Activated T-helper 17 cell treated with anti-CD3 and anti-CD28 coated beads, Interleukin-2, amount 50 U/mL, for 72 hours (primary cell): Measurements from ENCODE around the gene ZNF326. TPM values are rescaled to one million over a fixed set of nuclear protein-coding genes. Genes with fewer than 3 reads are reported as not detected.
A peak's percentile ranks its signal among the peaks of the same experiment; 100 is the strongest.

ENCODE experiments used
- ATAC-seq: fragments of 150-1000 bp; cut with Tn5 transposase; replicated peaks from 2 replicates; pipeline ENCODE4 v1.10.0; 2021; ENCODE audit warnings: mild to moderate bottlenecking, moderate library complexity
- H3K27ac Mint-ChIP-seq: one replicate; pipeline ENCODE4 v1.8.0; 2022; ENCODE audit warnings: mixed read lengths
- H3K27me3 Mint-ChIP-seq: one replicate; pipeline ENCODE4 v1.8.0; 2022; ENCODE audit warnings: mixed read lengths
- H3K36me3 Mint-ChIP-seq: one replicate; pipeline ENCODE4 v1.8.0; 2022; ENCODE audit warnings: low read depth, mild to moderate bottlenecking, mixed read lengths
- H3K4me1 Mint-ChIP-seq: one replicate; pipeline ENCODE4 v1.8.0; 2022; ENCODE audit warnings: mixed read lengths
- H3K4me3 Mint-ChIP-seq: one replicate; pipeline ENCODE4 v1.8.0; 2022; ENCODE audit warnings: mild to moderate bottlenecking, mixed read lengths
- H3K9me3 Mint-ChIP-seq: one replicate; pipeline ENCODE4 v1.8.0; 2022; ENCODE audit warnings: mixed read lengths
- total RNA-seq, 2 donors: library from RNA; stranded (reverse); gene quantifications; one replicate each; pipeline ENCODE4 v1.2.3, GENCODE V29; 2022

ZNF326 gene, protein sequence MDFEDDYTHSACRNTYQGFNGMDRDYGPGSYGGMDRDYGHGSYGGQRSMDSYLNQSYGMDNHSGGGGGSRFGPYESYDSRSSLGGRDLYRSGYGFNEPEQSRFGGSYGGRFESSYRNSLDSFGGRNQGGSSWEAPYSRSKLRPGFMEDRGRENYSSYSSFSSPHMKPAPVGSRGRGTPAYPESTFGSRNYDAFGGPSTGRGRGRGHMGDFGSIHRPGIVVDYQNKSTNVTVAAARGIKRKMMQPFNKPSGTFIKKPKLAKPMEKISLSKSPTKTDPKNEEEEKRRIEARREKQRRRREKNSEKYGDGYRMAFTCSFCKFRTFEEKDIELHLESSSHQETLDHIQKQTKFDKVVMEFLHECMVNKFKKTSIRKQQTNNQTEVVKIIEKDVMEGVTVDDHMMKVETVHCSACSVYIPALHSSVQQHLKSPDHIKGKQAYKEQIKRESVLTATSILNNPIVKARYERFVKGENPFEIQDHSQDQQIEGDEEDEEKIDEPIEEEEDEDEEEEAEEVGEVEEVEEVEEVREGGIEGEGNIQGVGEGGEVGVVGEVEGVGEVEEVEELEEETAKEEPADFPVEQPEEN
- total RNA-seq, result 10 to 100 TPM; 18.4 to 20.9 TPM

DNA sequence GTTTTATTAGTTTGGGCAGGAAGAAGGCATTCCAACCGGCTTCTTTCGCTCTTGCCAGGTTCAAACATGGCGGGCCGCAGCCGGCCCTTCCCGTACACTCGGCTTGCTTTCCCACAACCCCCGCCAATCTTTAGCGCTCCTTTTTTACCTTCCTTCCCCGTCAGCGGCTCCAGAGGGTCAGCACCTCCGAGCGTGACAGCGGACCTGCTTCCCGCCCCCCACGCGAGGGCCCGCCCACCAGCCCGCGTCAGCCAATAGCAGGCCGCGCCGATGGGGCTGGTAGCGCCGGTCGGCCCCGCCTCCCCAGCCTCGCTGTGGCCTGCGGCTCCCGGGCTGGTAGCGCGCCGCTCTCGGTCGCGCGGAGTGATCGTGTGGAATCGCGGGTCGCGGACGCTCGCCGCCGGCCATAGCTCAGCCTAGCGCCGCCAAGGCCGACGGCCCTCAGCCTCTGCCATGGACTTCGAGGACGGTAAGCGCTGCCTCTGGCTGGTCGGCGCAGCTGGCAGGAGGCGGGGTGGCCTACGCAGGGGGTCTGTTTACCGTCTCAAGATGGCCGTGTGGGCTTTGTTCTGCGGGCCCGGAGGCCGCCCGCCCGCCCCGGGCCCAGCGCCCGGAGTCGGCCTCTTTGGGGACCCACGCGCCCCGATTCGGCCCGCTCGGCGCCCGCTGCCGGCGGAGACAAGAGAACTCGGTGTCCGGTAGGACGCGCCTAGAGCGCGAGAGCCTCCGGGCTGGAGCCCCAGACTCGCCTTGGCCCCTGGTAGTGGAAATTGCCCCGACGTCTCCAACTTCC is at the start of gene ZNF326:
TSS of gene ZNF326 (plus strand) at position 306 of the 793 bp plus-strand sequence. CDS start at position 454, 148 bp downstream.
- Mint-ChIP-seq H3K4me1 (peaks cover 15% of the 10 kb centered on the region), H3K36me3 (peaks cover 35% of the 10 kb centered on the region)

DNA sequence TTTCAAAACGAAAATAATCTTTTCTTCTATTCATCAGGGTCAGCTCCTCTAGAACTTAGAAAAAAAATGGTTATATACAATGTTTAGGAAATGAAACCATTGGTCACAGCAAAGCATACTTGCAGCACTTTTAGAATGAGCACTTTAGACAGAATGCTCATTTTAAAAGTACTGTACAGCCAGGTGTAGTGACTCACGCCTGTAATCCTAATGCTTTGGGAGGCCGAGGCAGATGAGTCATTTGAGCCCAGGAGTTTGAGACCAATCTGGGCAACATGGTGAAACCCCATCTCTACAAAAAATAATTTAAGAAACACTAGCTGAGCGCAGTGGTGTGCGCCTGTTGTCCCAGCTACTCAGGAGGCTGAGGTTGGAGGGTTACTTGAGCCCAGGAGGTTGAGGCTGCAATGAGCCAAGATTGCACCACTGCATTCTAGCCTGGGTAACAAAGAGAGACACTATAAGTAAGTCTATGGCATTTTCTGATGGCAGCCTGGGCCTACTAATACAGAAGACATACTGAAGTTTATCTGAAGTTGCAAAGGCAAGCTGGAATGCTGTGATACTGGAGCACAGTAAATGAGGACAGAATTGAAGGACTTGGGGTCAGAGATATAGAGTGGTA is 48.9 kb upstream of the ZNF326 start:
- Mint-ChIP-seq H3K36me3 (no peaks in the 10 kb centered on the region), H3K9me3 (no peaks in the 10 kb centered on the region), H3K27ac (peak overlapping the region; percentile 16), H3K4me1 (peaks cover 5% of the 10 kb centered on the region), H3K4me3 (no peak overlapping the region), H3K27me3 (no peaks in the 10 kb centered on the region)
- peak; percentile 96 for ATAC-seq

More for the DNA sequence above, at the start of gene ZNF326:
- no peaks in the 10 kb centered on the region for H3K9me3 Mint-ChIP-seq
- peak; percentile 96 for ATAC-seq
- peak within 1 kb of the TSS; percentile 96 for H3K4me3 Mint-ChIP-seq
- no peaks in the 10 kb centered on the region for H3K27me3 Mint-ChIP-seq
- peak within 1 kb of the TSS; percentile 95 for H3K27ac Mint-ChIP-seq

DNA sequence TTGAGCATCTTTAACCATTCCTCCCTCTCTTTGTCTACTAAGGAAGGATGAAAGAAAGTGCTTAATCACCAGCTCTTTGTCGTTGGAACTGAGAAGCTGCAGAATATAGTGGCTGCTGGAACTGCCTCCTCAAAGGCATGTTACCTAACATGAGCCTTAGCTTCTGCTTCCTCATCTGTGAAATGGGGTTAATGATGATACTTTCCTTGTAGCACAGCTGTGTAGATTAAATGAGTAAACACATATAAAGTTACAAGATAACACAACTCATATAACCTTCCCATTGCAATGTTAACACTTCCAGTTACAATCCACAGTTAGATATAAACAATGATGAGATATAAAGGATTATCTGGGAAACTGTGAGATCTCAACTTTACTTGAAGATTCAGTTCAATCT is 48.4 kb upstream of the ZNF326 start:
- Mint-ChIP-seq H3K36me3 (no peaks in the 10 kb centered on the region), H3K27ac (no peak overlapping the region), H3K4me1 (peaks cover 5% of the 10 kb centered on the region), H3K9me3 (no peaks in the 10 kb centered on the region), H3K4me3 (no peak overlapping the region), H3K27me3 (no peaks in the 10 kb centered on the region)
- ATAC-seq, result no peak

DNA sequence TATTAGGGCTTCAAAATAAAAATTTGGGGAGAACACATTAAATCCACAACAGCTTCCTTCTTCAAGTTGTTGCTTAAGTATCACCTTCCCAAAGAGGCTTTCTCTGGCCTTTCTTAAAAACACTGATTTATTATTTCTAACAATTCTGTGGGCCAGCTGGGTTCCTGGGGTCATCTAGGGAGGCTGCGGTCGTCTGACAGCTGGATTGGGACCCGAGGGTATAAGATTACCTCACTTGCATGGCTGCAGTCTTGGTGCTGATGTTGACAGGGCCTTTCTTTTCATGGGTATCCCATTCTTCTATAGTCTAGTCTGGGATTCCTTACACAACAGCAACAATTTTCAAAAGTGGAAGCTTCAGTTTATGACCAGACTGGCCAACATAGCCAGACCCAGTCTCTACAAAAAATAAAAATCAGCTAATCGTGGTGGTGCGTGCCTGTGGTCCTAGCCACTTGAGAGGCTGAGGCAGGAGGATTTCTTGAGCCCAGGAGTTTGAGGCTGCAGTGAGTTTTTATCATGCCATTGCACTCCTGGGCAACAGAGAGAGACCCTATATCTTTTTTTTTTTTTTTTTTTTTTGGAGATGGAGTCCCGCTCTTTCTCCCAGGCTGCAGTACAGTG is 46.1 kb upstream of the ZNF326 start:
- peaks cover 5% of the 10 kb centered on the region for H3K4me1 Mint-ChIP-seq
- ATAC-seq, result no peak
- H3K9me3 Mint-ChIP-seq, result no peaks in the 10 kb centered on the region
- no peaks in the 10 kb centered on the region for H3K27me3 Mint-ChIP-seq
- H3K36me3 Mint-ChIP-seq, result no peaks in the 10 kb centered on the region
- H3K27ac Mint-ChIP-seq, result no peak overlapping the region
- no peak overlapping the region for H3K4me3 Mint-ChIP-seq

DNA sequence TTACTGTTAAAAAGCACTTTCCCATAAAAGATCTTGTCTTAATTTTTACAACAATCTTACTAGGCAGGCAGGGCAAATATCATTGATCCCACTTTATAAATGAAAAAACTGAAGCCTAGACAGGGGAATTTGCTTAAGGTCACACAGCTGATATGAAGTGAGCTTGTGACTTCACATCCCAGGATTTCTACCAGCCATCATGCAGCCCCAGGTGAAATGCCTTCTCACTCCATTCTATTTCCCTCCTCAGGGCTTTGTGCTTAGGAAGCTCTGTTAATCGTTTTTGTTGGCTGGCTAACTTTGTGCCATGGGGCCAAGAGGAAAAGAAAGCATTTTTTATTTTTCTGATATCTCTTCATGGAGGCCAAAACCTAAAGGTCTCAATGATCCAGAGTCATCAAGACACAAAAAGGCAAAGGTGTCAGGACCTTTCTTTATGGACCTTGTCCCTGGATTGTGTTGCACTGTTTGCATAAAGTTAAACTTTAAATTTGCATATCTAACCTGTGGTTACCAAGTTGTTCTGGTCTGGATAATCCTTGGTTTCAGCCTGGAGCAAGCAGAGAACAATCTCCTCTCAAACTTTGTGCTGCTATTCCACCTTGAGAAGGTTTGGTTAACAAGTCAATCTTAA is 44.8 kb upstream of the ZNF326 start:
- no peak overlapping the region for H3K4me3 Mint-ChIP-seq
- no peaks in the 10 kb centered on the region for H3K9me3 Mint-ChIP-seq
- no peaks in the 10 kb centered on the region for H3K27me3 Mint-ChIP-seq
- peaks cover 5% of the 10 kb centered on the region for H3K4me1 Mint-ChIP-seq
- H3K27ac Mint-ChIP-seq, result no peak overlapping the region
- no peaks in the 10 kb centered on the region for H3K36me3 Mint-ChIP-seq
- ATAC-seq, result no peak

DNA sequence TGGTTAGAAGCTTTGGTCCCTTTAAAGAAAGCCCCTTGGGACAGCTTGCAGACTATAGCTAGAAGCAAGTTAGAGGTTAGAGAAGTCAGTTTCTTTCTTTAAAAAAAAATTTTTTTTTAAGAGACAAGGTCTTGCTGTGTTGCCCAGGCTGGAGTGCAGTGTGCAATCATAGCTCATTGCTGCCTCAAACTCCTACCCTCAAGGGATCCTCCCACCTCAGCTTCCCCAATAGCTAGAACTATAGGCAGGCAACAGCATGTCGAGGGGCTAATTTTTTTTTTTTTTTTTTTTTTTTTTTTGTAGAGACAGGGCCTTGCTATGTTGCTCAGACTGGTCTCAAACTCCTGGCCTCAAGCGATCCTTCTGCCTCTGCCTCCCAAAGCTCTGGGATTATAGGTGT is 44.2 kb upstream of the ZNF326 start:
- Mint-ChIP-seq H3K36me3 (no peaks in the 10 kb centered on the region), H3K4me1 (peaks cover 5% of the 10 kb centered on the region), H3K27ac (no peak overlapping the region), H3K9me3 (no peaks in the 10 kb centered on the region), H3K4me3 (no peak overlapping the region), H3K27me3 (no peaks in the 10 kb centered on the region)
- no peak for ATAC-seq

DNA sequence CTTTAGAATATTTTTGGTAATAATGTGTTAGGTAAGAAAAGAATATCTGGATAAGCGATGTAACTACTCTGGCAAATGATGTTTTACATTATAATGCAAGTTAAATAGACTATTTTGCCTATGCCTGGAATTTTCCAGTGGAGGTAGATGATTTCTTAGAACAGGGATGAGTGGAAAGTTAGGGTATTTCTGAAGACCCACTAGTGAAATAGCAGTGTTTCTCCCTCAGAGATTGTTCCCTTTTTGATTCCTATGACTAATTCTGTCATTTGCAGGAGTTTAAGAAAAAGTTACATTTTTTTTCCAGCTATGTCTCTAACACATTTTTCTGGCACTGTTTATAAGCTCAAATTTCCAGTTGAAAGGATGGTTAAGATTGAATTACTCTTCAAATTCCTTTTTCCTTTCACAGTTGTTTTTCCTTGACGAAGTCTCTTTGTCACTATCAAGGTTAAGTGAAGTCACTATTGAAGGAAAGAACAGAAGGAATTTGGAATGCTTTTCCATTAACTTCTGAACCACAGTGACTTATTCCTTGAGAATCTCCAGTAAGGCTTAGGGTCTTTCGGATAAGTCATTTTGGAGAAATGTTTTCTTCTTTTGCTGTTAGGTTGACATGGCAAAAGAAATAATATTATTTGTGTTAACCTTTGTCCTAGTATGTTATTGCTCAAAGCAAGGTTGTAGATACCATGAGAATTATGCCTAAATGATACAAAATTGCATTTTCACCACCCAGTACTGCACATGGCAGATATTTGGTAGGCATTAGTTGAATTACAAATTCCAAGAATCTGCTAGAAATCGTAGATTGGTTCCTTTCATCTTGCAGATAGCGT is 42.9 kb upstream of the ZNF326 start:
- H3K27me3 Mint-ChIP-seq, result peaks cover under 1% of the 10 kb centered on the region
- H3K9me3 Mint-ChIP-seq, result no peaks in the 10 kb centered on the region
- H3K4me1 Mint-ChIP-seq, result peaks cover 5% of the 10 kb centered on the region

DNA sequence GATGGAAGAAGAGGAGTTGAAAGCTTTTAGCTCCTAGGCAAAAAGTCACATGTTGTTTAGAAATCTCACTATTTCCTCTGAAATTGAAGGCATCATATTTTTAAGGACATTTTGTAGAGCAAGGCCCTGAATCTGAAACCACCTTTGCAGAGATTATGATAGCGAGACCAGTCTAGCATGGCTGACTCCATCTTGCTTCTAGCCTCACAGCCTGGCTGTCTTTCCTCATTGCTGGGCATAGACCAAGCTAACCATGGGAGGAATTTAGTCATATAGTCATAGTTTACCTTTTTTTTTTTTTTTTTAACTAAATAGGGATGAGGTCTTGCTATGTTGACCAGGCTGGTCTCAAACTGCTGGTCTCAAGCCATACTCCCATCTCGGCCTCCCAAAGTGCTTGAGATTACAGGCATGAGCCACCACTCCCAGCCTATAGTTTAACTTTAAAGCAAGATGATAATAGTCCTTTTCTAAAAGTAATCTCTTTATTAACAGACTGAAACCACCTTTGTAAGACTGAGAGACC is 42.2 kb upstream of the ZNF326 start:
- no peak overlapping the region for H3K27ac Mint-ChIP-seq
- no peaks in the 10 kb centered on the region for H3K9me3 Mint-ChIP-seq
- peak overlapping the region; percentile 15 for H3K4me3 Mint-ChIP-seq
- H3K27me3 Mint-ChIP-seq, result peaks cover 4% of the 10 kb centered on the region
- peak; percentile 39 for ATAC-seq
- H3K36me3 Mint-ChIP-seq, result no peaks in the 10 kb centered on the region
- H3K4me1 Mint-ChIP-seq, result peaks cover 10% of the 10 kb centered on the region

More for the DNA sequence above, 42.9 kb upstream of the ZNF326 start:
- no peak for ATAC-seq
- no peaks in the 10 kb centered on the region for H3K36me3 Mint-ChIP-seq
- no peak overlapping the region for H3K27ac Mint-ChIP-seq
- H3K4me3 Mint-ChIP-seq, result no peak overlapping the region

DNA sequence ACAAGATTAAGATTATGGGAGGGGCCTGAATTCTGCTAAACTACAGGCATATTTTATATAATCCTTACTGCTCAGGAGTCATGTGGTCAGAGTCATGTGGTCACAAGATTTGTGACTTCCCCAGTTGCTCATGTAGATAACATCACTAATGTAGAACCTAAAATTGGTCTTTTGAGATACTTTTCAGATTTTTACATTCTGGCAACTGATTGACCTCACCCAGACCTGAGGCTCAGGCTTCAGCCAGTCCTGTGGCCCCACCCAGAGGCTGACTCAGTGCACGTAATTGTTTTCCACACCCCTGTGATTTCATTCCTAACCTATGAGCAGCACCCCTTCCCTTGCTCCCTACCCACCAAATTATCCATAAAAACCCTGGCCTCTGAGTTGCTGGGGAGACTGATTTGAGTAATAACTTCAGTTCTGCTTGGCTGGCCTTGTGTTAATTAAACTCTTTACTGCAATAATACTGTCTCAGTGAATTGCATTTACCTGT is 41.7 kb upstream of the ZNF326 start:
- H3K9me3 Mint-ChIP-seq, result no peaks in the 10 kb centered on the region
- H3K4me1 Mint-ChIP-seq, result peaks cover 10% of the 10 kb centered on the region
- peak overlapping the region; percentile 15 for H3K4me3 Mint-ChIP-seq
- peak; percentile 88 for ATAC-seq
- H3K27ac Mint-ChIP-seq, result no peak overlapping the region
- no peaks in the 10 kb centered on the region for H3K36me3 Mint-ChIP-seq
- H3K27me3 Mint-ChIP-seq, result peaks cover 4% of the 10 kb centered on the region

DNA sequence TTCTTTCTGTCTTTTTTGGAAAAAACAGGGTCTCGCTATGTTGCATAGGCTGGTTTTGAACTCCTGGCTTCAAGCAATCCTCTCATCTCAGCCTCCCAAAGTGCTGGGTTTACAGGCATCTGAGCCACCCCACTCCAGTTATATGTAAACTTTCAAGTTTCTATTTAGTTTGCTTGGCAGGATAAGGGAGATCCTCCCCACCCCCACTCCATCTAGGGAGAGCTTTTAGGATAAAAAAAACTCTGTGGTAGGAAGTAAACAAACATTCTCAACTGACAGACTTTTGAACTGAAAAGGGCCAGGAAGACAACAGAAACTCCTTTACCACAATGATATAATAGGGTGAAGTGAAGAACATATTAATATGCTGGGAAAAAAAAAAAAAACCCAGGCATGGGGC is 41.0 kb upstream of the ZNF326 start:
- H3K36me3 Mint-ChIP-seq, result no peaks in the 10 kb centered on the region
- no peak overlapping the region for H3K4me3 Mint-ChIP-seq
- H3K27me3 Mint-ChIP-seq, result peaks cover 4% of the 10 kb centered on the region
- no peaks in the 10 kb centered on the region for H3K9me3 Mint-ChIP-seq
- H3K4me1 Mint-ChIP-seq, result peaks cover 10% of the 10 kb centered on the region
- H3K27ac Mint-ChIP-seq, result no peak overlapping the region
- ATAC-seq, result no peak

DNA sequence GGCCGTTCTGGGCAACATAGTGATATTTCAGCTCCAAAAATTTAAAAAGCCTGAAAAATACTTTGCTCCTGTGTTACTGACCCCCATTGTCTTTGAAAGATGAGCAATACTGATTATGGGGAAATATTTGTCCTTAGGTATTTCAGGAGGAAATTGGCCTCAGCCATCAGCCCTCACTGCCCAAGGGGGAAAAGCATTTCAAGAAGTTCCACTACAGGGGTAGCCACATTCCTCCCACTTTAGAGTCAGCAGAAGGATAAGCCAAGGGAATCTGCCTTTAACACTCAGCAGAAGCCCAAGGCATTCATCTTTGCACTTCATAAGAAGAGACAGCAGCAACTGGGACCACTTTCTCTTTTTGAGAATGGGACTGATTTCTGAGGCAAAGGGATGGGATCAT is 40.5 kb upstream of the ZNF326 start:
- no peak for ATAC-seq
- Mint-ChIP-seq H3K4me3 (no peak overlapping the region), H3K9me3 (no peaks in the 10 kb centered on the region), H3K36me3 (no peaks in the 10 kb centered on the region), H3K27ac (peak overlapping the region; percentile 72), H3K4me1 (peaks cover 10% of the 10 kb centered on the region), H3K27me3 (peaks cover 4% of the 10 kb centered on the region)

DNA sequence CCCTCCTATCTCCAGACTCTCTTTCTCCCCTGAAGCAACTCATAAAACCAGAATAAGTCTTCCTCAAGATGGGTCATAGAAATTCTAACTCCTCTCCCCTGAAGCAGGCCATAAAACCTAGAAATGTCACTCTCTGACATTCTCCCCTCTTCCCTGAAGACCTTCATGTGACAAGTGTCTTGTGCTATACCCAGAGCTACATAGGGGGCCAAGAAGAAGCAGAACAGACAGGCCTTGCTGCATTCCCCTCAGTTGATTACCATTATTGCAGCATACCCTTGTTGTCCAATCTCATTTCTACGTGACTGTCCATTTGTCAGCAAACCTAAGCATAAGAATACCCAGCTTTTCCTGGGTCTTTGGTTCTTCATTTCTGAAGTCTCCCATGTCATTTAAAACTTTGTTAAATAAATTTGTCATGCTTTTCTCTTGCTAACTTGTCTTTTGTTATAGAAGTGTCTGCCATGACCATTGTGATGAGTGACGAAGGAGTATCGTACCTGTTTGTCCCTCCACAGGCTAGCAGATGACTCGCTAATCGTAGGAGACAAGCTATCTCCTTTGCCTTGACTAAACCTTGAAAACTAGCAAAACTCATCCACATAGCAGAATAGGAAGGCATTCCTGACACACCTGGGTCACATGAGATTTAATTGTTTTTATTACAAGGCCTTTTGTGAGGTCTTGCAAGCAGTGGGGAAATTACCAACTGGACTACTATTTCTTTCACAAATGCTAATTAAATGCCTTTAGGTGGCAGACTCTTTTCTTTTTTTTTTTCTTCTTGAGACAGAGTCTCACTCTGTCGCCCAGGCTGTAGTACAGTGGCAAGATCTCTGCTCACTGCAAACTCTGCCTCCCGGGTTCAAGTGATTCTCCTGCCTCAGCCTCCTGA is 39.4 kb upstream of the ZNF326 start:
- Mint-ChIP-seq H3K36me3 (no peaks in the 10 kb centered on the region), H3K27ac (no peak overlapping the region), H3K4me3 (no peak overlapping the region), H3K27me3 (peaks cover 4% of the 10 kb centered on the region), H3K9me3 (no peaks in the 10 kb centered on the region), H3K4me1 (peaks cover 10% of the 10 kb centered on the region)
- no peak for ATAC-seq
